H1 (cell line): Measurements from ENCODE around the gene KRT14. TPM values are rescaled to one million over a fixed set of nuclear protein-coding genes. Genes with fewer than 3 reads are reported as not detected.

Experiments
- CTCF ChIA-PET: fragments of 300-600 bp; sonication (Branson Sonifier 250); formaldehyde crosslinking; loops from one replicate; lab custom pipeline; 2021; ENCODE audit not compliant: partially characterized antibody; lab: Charles Lee
- POLR2A ChIA-PET: fragments of 300-600 bp; sonication (Branson Sonifier 250); formaldehyde crosslinking; loops from one replicate; lab custom pipeline; 2021; ENCODE audit warnings: inconsistent platforms; ENCODE audit not compliant: partially characterized antibody; lab: Charles Lee
- DNase-seq, 2 experiments: peaks; one replicate each; pipeline versions ENCODE4 v3.0.0 to v3.0.0-alpha.2; 2010 to 2022; ENCODE audit warnings: low spot score in 2 of 2, low read depth in 1 of 2, mixed read lengths in 1 of 2
- FAIRE-seq: peaks from 2 replicates; lab custom pipeline; 2011; peaks lifted over from hg19 to GRCh38; lab: Jason Lieb, UNC
- H2AFZ ChIP-seq: 2 replicates; pipeline ENCODE4 v1.8.1; 2012; ENCODE audit warnings: low read length, inconsistent platforms
- H2AK5ac ChIP-seq: 2 replicates; pipeline ENCODE4 v1.6.1; 2013; ENCODE audit warnings: low read depth, low read length
- H2BK120ac ChIP-seq: replicated peaks from 2 replicates; pipeline ENCODE3; 2013; ENCODE audit warnings: low read depth, low read length, inconsistent platforms
- H2BK12ac ChIP-seq: 2 replicates; pipeline ENCODE4 v1.6.1; 2013; ENCODE audit warnings: low read depth, low read length
- H2BK15ac ChIP-seq: 2 replicates; pipeline ENCODE4 v1.6.1; 2013; ENCODE audit warnings: low read length
- H2BK20ac ChIP-seq: 2 replicates; pipeline ENCODE4 v1.6.1; 2013; ENCODE audit warnings: low read length
- H2BK5ac ChIP-seq: 2 replicates; pipeline ENCODE4 v1.6.1; 2013; ENCODE audit warnings: low read depth, low read length
- H3K14ac ChIP-seq: 2 replicates; pipeline ENCODE4 v1.6.1; 2013; ENCODE audit warnings: inconsistent platforms; ENCODE audit not compliant: insufficient read length
- H3K18ac ChIP-seq: 2 replicates; pipeline ENCODE4 v1.6.1; 2013; ENCODE audit warnings: low read length; ENCODE audit errors: extremely low read depth
- H3K23ac ChIP-seq: 2 replicates; pipeline ENCODE4 v1.6.1; 2013; ENCODE audit warnings: inconsistent platforms; ENCODE audit not compliant: insufficient read length
- H3K23me2 ChIP-seq: 2 replicates; pipeline ENCODE4 v1.6.1; 2013; ENCODE audit warnings: low read depth, low read length
- H3K27ac ChIP-seq: 2 replicates; pipeline ENCODE4 v1.6.1; 2011; ENCODE audit warnings: low read depth, low read length, inconsistent platforms
- H3K27me3 ChIP-seq, 4 experiments: replicated peaks in 1 of 4; 1 replicate in 1 of 4; 2 replicates in 3 of 4; pipeline versions ENCODE4 v1.6.1 to v1.8.1; 2011 to 2013; ENCODE audit warnings: low read length in 3 of 4, mild to moderate bottlenecking in 3 of 4, inconsistent platforms in 2 of 4, mixed read lengths in 2 of 4, moderate library complexity in 1 of 4; ENCODE audit not compliant: control insufficient read depth in 3 of 4, insufficient read depth in 3 of 4; ENCODE audit errors: extremely low read depth in 1 of 4
- H3K36me3 ChIP-seq, 4 experiments: 2 replicates each; pipeline versions ENCODE4 v1.6.1 to v1.8.1; 2011 to 2013; ENCODE audit warnings: mild to moderate bottlenecking in 4 of 4, low read length in 3 of 4, moderate library complexity in 2 of 4, control low read depth in 1 of 4, inconsistent platforms in 1 of 4; ENCODE audit not compliant: insufficient read depth in 4 of 4, control insufficient read depth in 2 of 4
- H3K4ac ChIP-seq: replicated peaks from 2 replicates; pipeline ENCODE3; 2013; ENCODE audit warnings: low read length, low read depth, mixed read lengths, inconsistent platforms; ENCODE audit not compliant: insufficient read length
- H3K4me1 ChIP-seq, 4 experiments: replicated peaks in 1 of 4; 1 replicate in 1 of 4; 2 replicates in 3 of 4; pipeline versions ENCODE4 v1.6.1 to v1.8.1; 2011 to 2013; ENCODE audit warnings: low read length in 3 of 4, inconsistent platforms in 2 of 4, mixed read lengths in 1 of 4; ENCODE audit not compliant: insufficient read depth in 4 of 4, control insufficient read depth in 3 of 4
- H3K4me2 ChIP-seq, 2 experiments: 2 replicates each; pipeline versions ENCODE4 v1.6.1 to v1.8.1; 2011 to 2013; ENCODE audit warnings: low read depth in 2 of 2, low read length in 2 of 2, control low read depth in 1 of 2, inconsistent platforms in 1 of 2, mild to moderate bottlenecking in 1 of 2; ENCODE audit not compliant: insufficient read depth in 1 of 2
- H3K4me3 ChIP-seq, 4 experiments: fragments of 200-600, 300-600 bp in 1 of 4; sonication (generic), shearing (Covaris generic), sonication (Bioruptor Twin) in 1 of 4; 2 replicates each; pipeline versions ENCODE4 v1.5.1 to v1.8.1; 2011 to 2016; ENCODE audit warnings: low read length in 4 of 4, low read depth in 3 of 4, control low read depth in 2 of 4, inconsistent platforms in 2 of 4, mild to moderate bottlenecking in 2 of 4, mixed read lengths in 1 of 4, moderate library complexity in 1 of 4; ENCODE audit not compliant: insufficient read depth in 2 of 4; ENCODE audit errors: extremely low read depth in 1 of 4
- H3K56ac ChIP-seq: replicated peaks from 2 replicates; pipeline ENCODE3; 2013; ENCODE audit warnings: low read depth, mild to moderate bottlenecking, mixed read lengths, low read length, inconsistent platforms; ENCODE audit not compliant: insufficient read length
- H3K79me1 ChIP-seq: 2 replicates; pipeline ENCODE4 v1.6.1; 2013; ENCODE audit warnings: low read depth, low read length, control low read depth
- H3K79me2 ChIP-seq, 2 experiments: 2 replicates each; pipeline versions ENCODE4 v1.6.1 to v1.8.1; 2012 to 2013; ENCODE audit warnings: low read length in 2 of 2, mild to moderate bottlenecking in 2 of 2, inconsistent platforms in 1 of 2; ENCODE audit not compliant: insufficient read depth in 2 of 2, control insufficient read depth in 1 of 2
- H3K9ac ChIP-seq, 4 experiments: replicated peaks in 1 of 4; 1 replicate in 1 of 4; 2 replicates in 3 of 4; pipeline versions ENCODE4 v1.6.1 to v1.8.1; 2011 to 2013; ENCODE audit warnings: low read depth in 3 of 4, low read length in 3 of 4, control low read depth in 2 of 4, mild to moderate bottlenecking in 2 of 4, moderate library complexity in 2 of 4, inconsistent platforms in 1 of 4; ENCODE audit errors: extremely low read depth in 1 of 4
- H3K9me3 ChIP-seq, 2 experiments: 2 replicates each; pipeline versions ENCODE4 v1.6.1 to v1.8.1; 2012 to 2013; ENCODE audit warnings: mild to moderate bottlenecking in 2 of 2, moderate library complexity in 2 of 2, control low read depth in 1 of 2, inconsistent platforms in 1 of 2, low read depth in 1 of 2, low read length in 1 of 2, mixed read lengths in 1 of 2; ENCODE audit not compliant: insufficient read depth in 2 of 2
- H4K20me1 ChIP-seq, 2 experiments: replicated peaks in 1 of 2; 2 replicates each; pipeline versions ENCODE3 to v1.8.1; 2011 to 2013; ENCODE audit warnings: inconsistent platforms in 2 of 2, low read length in 2 of 2, mild to moderate bottlenecking in 1 of 2; ENCODE audit not compliant: insufficient read depth in 2 of 2, control insufficient read depth in 1 of 2
- H4K5ac ChIP-seq: 2 replicates; pipeline ENCODE4 v1.6.1; 2013; ENCODE audit warnings: low read length, low read depth, mixed read lengths, inconsistent platforms; ENCODE audit not compliant: insufficient read length
- H4K8ac ChIP-seq: 2 replicates; pipeline ENCODE4 v1.8.0; 2013; ENCODE audit warnings: mild to moderate bottlenecking, moderate library complexity, low read length, inconsistent platforms; ENCODE audit not compliant: insufficient read depth; ENCODE audit errors: extremely low read depth
- H4K91ac ChIP-seq: replicated peaks from 2 replicates; pipeline ENCODE3; 2013; ENCODE audit warnings: low read length, mixed read lengths, inconsistent platforms; ENCODE audit not compliant: insufficient read length
- KDM1A ChIP-seq: fragments of 200-600, 300-600 bp; sonication (generic); IDR thresholded peaks from 2 replicates; pipeline ENCODE4 v1.7.1; 2016; ENCODE audit warnings: mild to moderate bottlenecking, low read length, borderline replicate concordance
- WGBS, 2 experiments: shearing (Covaris generic) in 1 of 2; methylation state at CpG; one replicate each; pipeline versions ENCODE4 v1.1.6 to v1.1.7; 2013 to 2015; ENCODE audit warnings: low lambda C conversion rate in 2 of 2, mixed read lengths in 2 of 2, inconsistent platforms in 1 of 2, low coverage in 1 of 2, missing lambda C conversion rate in 1 of 2; ENCODE audit not compliant: insufficient replicate concordance in 2 of 2, insufficient coverage in 1 of 2, insufficient read length in 1 of 2; ENCODE audit errors: extremely low coverage in 1 of 2, missing lambda C conversion rate in 1 of 2; 5-methylcytosine and 5-hydroxymethylcytosine counted together
- polyA plus RNA-seq, 7 experiments: library from polyadenylated mRNA; depleted of rRNA in 3 of 7; stranded (reverse) in 5 of 7; unstranded in 2 of 7; fragments of >200 nt in 5 of 7; fragments of 200-250 nt in 2 of 7; gene quantifications; 1 replicate in 5 of 7; 2 replicates in 1 of 7; 4 replicates in 1 of 7; pipeline versions ENCODE4 v1.2.1 to v1.2.3, GENCODE V29; 2011 to 2013; ENCODE audit warnings: missing spikeins in 2 of 7, mixed read lengths in 2 of 7
- total RNA-seq: library from RNA; stranded (reverse); fragmentation: NEBNext Ultra II Directional; extraction: Animal tissue kit (Norgen Biotek cat#: 25700); gene quantifications from 2 replicates; pipeline ENCODE4 v1.2.1, GENCODE V29; 2021
- TF ChIP-seq, protein P1 (sequence below), 3 experiments: IDR thresholded peaks; 1 replicate in 2 of 3; 2 replicates in 1 of 3; pipeline versions ENCODE4 v1.5.1 to v1.6.1; 2011; ENCODE audit warnings: low read length in 3 of 3, mild to moderate bottlenecking in 3 of 3, inconsistent platforms in 2 of 3, low read depth in 1 of 3, moderate library complexity in 1 of 3; ENCODE audit not compliant: insufficient read depth in 1 of 3; ENCODE audit errors: control extremely low read depth in 1 of 3

The KRT14 gene
- total and polyA plus RNA-seq, 2 of the 8 experiments (the other 6 are each of a cell fraction or from before 2014, with no cell fraction given), result 0.35 TPM; not detected in 1

- H3K4me3 ChIP-seq, result no peak overlapping the region
- no peaks in the 10 kb centered on the region for H3K36me3 ChIP-seq
- peaks cover 15% of the 10 kb centered on the region; the same call in 1 of the 2 replicates for H3K23me2 ChIP-seq
- no peak overlapping the region for H2AFZ ChIP-seq
- H3K9me3 ChIP-seq, result no peaks in the 10 kb centered on the region
- H2BK15ac ChIP-seq, result no peak overlapping the region
- no peak overlapping the region for H3K23ac ChIP-seq
- DNase-seq, result no peak
- no peaks in the 10 kb centered on the region for H3K4me1 ChIP-seq
- H3K4me2 ChIP-seq, result no peak overlapping the region
- no peak overlapping the region for H3K56ac ChIP-seq
- H2BK120ac ChIP-seq, result no peak overlapping the region
- H2BK20ac ChIP-seq, result no peak overlapping the region
- 69% methylated on average over 4 of the region's 4 CpGs; no CpG with 5 or more reads in 1 of the 2 experiments for WGBS, 2 experiments
- no peak overlapping the region for H3K9ac ChIP-seq
- H3K14ac ChIP-seq, result no peak overlapping the region
- H3K79me1 ChIP-seq, result no peaks in the 10 kb centered on the region
- no peak overlapping the region for H2BK5ac ChIP-seq
- H3K4ac ChIP-seq, result no peak overlapping the region
- H3K18ac ChIP-seq, result no peak overlapping the region
- no peaks in the 10 kb centered on the region for H3K79me2 ChIP-seq
- H3K27ac ChIP-seq, result no peak overlapping the region
- no peak overlapping the region for H2BK12ac ChIP-seq
- no peaks in the 10 kb centered on the region for H3K27me3 ChIP-seq
- H2AK5ac ChIP-seq, result no peak overlapping the region
- no peak for FAIRE-seq
- no peak overlapping the region for H4K8ac ChIP-seq
- POLR2A ChIA-PET, result interaction anchor here (1.9 kb wide), 1 partner anchor 72 kb away, joined by 5 read pairs; the partner anchor contains the start of gene KRT19
- peak; percentile 29; the same call in 1 of the 2 replicates for TF ChIP-seq KDM1A
- TF ChIP-seq, protein P1, sequence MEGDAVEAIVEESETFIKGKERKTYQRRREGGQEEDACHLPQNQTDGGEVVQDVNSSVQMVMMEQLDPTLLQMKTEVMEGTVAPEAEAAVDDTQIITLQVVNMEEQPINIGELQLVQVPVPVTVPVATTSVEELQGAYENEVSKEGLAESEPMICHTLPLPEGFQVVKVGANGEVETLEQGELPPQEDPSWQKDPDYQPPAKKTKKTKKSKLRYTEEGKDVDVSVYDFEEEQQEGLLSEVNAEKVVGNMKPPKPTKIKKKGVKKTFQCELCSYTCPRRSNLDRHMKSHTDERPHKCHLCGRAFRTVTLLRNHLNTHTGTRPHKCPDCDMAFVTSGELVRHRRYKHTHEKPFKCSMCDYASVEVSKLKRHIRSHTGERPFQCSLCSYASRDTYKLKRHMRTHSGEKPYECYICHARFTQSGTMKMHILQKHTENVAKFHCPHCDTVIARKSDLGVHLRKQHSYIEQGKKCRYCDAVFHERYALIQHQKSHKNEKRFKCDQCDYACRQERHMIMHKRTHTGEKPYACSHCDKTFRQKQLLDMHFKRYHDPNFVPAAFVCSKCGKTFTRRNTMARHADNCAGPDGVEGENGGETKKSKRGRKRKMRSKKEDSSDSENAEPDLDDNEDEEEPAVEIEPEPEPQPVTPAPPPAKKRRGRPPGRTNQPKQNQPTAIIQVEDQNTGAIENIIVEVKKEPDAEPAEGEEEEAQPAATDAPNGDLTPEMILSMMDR (IDR thresholded peaks at IDR 0.05; ENCODE audit: control extremely low read depth in 1 of 3, insufficient read depth in 1 of 3, low read depth in 1 of 3, low read length in 3 of 3), result no peak
- CTCF ChIA-PET, result interaction anchor here (0.6 to 5.0 kb wide), 6 partner anchors 10 to 112 kb away, joined by 3 to 23 read pairs (median 8); no protein-coding TSS in a partner anchor
- peaks cover 0 to 2% of the 10 kb centered on the region in 2 experiments for H4K20me1 ChIP-seq
- H4K5ac ChIP-seq, result no peak overlapping the region
- no peak overlapping the region for H4K91ac ChIP-seq
Measured at GRCh38 chr17:41600318-41600717, 13.6 kb upstream of the KRT14 start.
